NCI-H82 treated with DMSO at 0.1 percent for 48 hours (cell line): Measurements from ENCODE around the gene ANO2.
"Not testable (repeated sequence)": the region's sequence is repeated elsewhere in the genome, so short reads cannot be mapped to it uniquely, and the experiment has no call there.

Experiments used
- DNase-seq: peaks from one replicate; lab custom pipeline; 2025; ENCODE audit not compliant: unreplicated experiment; lab: John Stamatoyannopoulos, UW

Gene ANO2

GRCh38 chr12:5557906-5558305, 387.2 kb downstream of the ANO2 start:
- no peak for DNase-seq

DNA sequence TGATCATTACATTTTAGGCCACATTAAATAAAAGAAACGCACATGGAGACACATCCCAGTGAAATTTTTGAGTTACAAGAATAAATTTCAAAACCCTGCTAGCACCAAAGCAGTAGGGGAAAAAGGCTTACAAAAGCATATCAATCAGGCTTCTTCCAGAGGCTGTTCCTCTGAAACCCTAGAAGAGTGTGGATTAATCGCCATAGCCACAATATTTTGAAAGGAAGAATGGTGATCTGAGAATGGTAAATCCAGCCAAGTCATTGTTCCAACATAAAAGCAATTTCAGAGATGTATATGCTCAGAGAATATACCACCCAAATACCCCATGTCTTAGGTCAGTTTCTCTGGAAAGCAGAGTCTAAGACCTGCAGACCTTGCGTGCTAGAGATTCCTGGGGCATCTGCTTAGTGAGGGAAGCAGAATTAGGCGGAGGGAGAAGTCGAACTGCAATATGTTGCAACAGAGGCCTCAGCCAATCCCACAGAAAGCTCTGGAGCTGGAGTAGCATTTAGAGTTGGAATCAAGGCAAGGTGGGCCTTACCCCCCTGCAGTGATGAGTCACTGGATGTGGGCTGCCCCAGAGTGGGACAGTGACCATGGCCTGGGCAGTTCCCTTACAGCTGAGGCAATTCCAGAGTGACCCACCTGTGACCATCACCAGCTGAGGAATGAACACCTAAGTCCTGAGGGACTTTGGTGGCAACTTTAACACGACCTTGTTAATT, 387.9 kb downstream of the ANO2 start:
- DNase-seq, result no peak

DNA sequence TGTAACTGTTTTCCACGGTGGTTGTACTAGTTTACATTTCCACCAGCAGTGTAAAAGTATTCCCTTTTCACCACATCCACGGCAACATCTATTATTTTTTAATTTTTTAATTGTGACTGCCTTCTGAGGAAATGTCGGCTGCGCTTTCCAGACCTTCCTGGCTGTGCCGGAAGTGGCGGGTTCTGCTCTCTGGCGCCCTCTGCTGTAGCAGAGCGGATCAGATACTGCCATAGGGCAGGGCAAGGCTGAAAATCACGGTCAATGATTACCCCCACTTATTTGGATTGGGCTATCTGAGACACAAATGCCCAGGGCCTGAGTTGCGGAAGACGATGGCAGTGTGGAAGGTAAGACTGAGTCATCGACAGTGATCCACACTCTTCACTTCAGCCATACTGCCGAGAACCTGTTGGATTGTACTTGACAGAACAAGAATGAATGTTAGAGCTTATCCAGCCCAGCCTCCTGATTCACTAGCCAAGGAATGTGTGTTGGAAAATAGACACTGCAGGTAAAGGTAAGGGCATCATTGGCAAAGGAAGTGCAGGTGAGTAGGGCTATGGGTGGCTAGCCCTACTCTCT, 388.9 kb downstream of the ANO2 start:
- no peak for DNase-seq

- DNase-seq, result no peak
These were observed 390.3 kb downstream of the ANO2 start for GRCh38 chr12:5554711-5555110.

DNA sequence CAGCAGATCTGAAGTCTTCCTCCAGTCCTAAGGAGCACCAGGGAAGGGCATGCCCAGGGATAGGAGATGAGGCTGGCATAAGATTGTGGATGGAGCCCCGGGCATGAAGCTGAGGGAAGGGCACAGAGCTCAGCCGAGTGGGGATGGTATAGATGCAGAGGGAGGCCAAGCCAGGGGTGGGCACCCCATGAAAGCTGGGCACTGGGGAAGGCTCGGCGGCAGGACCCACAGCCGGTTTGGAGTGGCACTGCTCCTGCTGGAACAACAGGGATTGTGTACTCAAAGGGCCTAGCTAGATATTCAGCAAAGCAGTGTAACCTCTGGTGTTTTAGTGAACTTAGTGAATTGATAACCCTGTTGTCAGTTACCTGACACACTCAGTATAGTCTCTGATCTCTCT, 396.0 kb downstream of the ANO2 start:
- no peak for DNase-seq

DNA sequence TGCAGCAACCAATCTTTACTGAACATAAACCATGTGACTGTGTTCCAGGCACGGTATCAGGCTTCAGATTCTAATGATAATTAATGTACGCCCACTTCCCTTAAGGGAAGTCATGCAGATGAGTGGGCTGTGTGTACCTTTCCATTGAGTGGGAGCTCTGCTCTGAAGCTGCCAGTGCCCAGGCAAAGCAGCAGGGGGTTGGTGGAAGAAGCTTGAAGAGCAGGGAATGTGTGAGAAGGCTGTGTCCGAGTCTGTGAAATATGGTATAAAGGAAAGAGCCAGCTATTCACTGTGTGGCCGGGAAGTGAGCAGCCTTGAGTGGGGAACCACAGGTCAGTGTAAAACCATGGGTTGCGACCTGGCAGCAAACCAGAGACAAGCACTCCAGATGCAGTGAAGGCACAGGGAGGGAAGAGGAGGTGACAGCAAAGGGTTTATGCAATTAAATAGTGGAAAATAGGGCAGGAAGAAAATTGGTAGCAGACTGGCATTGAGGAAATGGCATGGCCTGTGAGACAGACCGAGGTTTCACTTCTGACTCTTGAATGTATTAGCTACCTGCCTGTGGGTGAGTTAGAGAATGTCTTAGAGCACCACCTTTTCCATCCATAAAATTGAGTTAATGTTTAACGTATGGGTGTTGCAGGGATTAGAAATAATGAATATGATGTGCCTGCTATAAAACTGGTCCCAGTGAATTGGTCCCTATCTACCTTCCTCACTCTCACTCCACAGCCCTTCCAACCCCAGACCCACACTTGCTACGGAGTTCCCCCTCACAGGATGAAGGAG, 396.7 kb downstream of the ANO2 start:
- no peak for DNase-seq

GRCh38 chr12:5546616-5547015, 398.4 kb downstream of the ANO2 start:
- DNase-seq, result no peak

- no peak for DNase-seq
These were observed 407.3 kb downstream of the ANO2 start for GRCh38 chr12:5537771-5538170.

- DNase-seq, result not testable (repeated sequence)
These were observed 407.9 kb downstream of the ANO2 start for GRCh38 chr12:5537026-5537615.

GRCh38 chr12:5535541-5535940, 409.5 kb downstream of the ANO2 start:
- DNase-seq, result no peak

GRCh38 chr12:5534426-5535199, 410.4 kb downstream of the ANO2 start:
- DNase-seq, result no peak

GRCh38 chr12:5533368-5533767, 411.7 kb downstream of the ANO2 start:
- DNase-seq, result no peak

DNA sequence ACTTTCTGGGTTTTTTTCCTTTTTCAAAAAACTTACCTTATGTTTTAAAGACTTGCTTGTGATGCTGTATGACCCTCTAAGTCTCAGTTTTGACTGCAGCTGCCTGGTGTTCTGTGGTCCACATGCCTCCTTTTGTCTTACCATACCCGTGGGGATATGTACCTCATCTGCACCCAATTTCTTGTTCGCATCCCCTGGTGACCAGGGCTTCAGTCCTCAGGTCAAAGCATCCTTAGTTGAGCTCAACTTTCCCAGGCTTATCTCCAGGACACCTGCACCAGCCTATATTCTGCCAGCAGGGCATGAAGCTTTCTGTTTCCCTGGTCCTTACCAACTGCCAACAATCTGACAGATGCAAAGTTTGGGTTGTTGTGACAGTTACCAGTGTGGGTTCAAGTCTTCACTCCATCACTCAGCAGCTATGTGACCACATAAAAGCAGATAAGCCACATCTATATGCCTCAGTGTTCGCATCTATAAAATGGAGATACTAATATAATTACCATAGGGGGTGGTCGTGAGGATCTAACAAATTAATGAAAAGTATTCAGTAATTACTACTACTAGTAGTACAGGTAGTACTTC, 419.2 kb downstream of the ANO2 start:
- no peak for DNase-seq

DNA sequence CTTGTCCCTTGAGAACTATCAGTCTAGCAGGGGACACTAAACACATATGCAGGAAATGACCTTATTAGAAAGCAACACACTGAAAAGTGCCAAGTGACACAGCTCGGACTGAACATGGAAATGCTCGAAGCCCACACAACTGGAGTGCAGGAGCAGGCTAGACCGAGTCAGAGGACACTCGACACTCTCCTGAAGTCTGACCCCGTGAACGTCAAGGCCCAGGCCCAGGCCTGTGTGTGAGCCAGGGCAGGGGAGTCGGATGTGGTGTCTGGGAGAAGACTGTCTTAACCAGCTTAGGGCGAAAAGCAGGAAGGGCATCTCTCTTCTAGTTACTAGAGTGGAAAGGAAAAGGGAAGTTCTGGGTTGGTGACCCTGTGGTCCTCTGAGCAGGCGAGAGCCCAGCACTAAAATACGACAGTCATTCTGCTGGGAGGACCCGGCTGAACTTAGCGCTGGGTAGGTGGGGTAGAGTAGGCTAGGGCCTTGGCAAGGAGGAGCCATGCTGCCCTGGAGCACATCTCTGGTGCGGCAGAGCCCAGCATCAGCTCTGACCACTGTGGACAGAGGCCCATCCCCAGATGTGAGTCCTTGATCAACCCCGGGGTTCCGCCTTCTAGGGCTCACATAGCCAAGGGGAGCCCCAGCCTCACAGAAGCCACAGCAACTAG, 420.2 kb downstream of the ANO2 start:
- DNase-seq, result no peak

- no peak for DNase-seq
These were observed 420.8 kb downstream of the ANO2 start for GRCh38 chr12:5524116-5524768.

DNA sequence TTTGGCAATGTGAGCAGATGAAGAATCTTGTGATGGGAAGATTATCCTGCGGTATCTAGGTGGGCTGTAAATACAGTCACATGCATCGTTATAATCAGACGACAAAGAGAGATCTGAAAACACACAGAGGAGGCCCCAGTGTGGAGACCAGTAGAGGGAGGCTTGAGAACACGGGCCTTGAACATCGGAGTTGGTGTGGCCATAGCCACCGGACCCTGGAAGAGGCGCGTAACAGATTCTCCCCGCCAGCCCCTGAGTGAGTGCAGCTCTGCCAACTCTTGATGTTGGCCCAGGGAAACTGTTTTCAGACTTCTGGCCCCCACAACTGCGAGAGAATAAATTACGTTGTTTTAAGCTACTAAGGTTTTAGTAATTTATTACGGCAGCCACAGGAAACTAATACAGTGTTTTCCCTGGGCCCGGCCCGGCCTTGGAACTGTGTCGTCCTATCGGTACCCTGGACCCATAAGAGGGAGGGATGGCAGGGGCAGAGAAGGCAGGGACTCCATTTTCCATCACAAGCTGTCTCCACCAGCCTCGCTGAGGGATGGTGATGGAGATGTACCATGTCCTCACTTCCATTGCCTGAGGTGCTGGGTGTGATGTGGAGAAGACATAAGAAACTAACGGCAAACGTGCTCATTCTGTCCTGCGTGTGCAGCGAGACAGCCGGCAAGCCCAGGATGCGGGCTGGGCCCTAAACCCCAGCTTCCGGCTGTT, 421.5 kb downstream of the ANO2 start:
- DNase-seq, result no peak

- no peak for DNase-seq
These were observed 422.4 kb downstream of the ANO2 start for GRCh38 chr12:5522432-5523335.
